ENCODE data around the gene OTUD4.

The OTUD4 gene

DNA sequence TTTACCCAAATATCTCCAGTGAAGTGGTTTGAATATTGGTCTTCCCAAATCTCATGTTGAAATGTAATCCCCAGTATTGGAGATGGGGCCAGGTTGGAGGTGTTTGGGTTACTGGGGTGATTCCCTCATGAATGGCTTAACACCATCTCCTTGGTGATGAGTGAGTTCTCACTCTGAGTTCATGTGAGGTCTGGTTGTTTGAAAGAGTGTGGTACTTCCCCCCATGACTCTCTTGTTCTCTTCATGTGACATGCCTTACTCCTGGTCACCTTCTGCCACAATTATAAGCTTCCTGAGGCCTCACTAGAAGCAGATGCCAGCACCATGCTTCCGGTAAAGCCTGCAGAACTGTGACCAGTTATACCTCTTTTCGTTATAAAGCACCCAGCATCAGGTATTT is 32.9 kb upstream of the OTUD4 start:
- Histone ChIP-seq H3K9me3 (ENCODE audit: low read length) (peaks cover 4% of the 10 kb centered on the region; the same call in 1 of the 2 replicates), H3F3A (ENCODE audit: insufficient read depth, low read length) (no peaks in the 10 kb centered on the region), H3K4me2 (ENCODE audit: low read length) (no peak overlapping the region), H3K4me1 (ENCODE audit: insufficient read depth, low read length, severe bottlenecking) (peaks cover 16% of the 10 kb centered on the region), H4K20me1 (ENCODE audit: insufficient read depth, low read length) (no peaks in the 10 kb centered on the region), H3K36me3 (ENCODE audit: insufficient read depth, low read length) (no peaks in the 10 kb centered on the region), H3K4me3 (ENCODE audit: low read depth, low read length, poor library complexity, severe bottlenecking) (no peak overlapping the region), H3K27me3 (ENCODE audit: insufficient read depth, low read length) (no peaks in the 10 kb centered on the region), H3K27ac (ENCODE audit: low read depth, low read length, poor library complexity, severe bottlenecking) (no peak overlapping the region), H3K9ac (ENCODE audit: low read length) (no peak overlapping the region), H3K79me2 (ENCODE audit: insufficient read depth, low read length) (no peaks in the 10 kb centered on the region), H2AFZ (ENCODE audit: low read length) (no peak overlapping the region), H3K9me2 (ENCODE audit: low read depth, low read length) (no peaks in the 10 kb centered on the region)
- no peak for TF ChIP-seq EZH2 (IDR thresholded peaks at IDR 0.05; ENCODE audit: borderline replicate concordance, low read length)

DNA sequence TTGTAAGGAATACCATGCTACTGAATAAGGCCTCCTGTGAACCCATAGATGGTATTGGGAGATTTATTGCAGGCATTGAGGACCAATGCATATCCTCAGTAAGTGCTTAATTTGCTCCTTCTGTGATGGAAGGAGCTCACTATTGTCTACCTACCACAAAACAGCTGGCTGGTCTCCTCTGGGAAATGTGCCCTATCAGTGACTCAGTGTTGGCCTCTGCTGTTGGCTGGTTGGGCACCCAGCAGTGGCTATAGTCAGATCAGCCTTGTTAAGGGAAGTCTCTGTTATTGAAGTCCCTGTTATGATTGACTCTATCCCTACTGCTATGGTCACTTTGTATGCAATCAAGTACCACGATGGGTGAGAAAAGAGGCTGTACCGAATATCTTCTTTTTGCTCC is 27.5 kb upstream of the OTUD4 start:
- H4K20me1 ChIP-seq (ENCODE audit: insufficient read depth, low read length), result no peaks in the 10 kb centered on the region
- TF ChIP-seq EZH2 (IDR thresholded peaks at IDR 0.05; ENCODE audit: borderline replicate concordance, low read length), result no peak
- TF ChIP-seq, protein P1, sequence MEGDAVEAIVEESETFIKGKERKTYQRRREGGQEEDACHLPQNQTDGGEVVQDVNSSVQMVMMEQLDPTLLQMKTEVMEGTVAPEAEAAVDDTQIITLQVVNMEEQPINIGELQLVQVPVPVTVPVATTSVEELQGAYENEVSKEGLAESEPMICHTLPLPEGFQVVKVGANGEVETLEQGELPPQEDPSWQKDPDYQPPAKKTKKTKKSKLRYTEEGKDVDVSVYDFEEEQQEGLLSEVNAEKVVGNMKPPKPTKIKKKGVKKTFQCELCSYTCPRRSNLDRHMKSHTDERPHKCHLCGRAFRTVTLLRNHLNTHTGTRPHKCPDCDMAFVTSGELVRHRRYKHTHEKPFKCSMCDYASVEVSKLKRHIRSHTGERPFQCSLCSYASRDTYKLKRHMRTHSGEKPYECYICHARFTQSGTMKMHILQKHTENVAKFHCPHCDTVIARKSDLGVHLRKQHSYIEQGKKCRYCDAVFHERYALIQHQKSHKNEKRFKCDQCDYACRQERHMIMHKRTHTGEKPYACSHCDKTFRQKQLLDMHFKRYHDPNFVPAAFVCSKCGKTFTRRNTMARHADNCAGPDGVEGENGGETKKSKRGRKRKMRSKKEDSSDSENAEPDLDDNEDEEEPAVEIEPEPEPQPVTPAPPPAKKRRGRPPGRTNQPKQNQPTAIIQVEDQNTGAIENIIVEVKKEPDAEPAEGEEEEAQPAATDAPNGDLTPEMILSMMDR (IDR thresholded peaks at IDR 0.05; ENCODE audit: low read length), result no peak
- H2AFZ ChIP-seq (ENCODE audit: low read length), result no peak overlapping the region
- H3K27me3 ChIP-seq (ENCODE audit: insufficient read depth, low read length), result no peaks in the 10 kb centered on the region
- H3K79me2 ChIP-seq (ENCODE audit: insufficient read depth, low read length), result no peaks in the 10 kb centered on the region
- H3K4me1 ChIP-seq (ENCODE audit: insufficient read depth, low read length, severe bottlenecking), result no peaks in the 10 kb centered on the region
- no peak overlapping the region for H3K4me2 ChIP-seq (ENCODE audit: low read length)
- H3K9ac ChIP-seq (ENCODE audit: low read length), result no peak overlapping the region
- no peaks in the 10 kb centered on the region for H3K9me2 ChIP-seq (ENCODE audit: low read depth, low read length)
- H3K4me3 ChIP-seq (ENCODE audit: low read depth, low read length, poor library complexity, severe bottlenecking), result no peak overlapping the region
- H3K9me3 ChIP-seq (ENCODE audit: low read length), result peaks cover 4% of the 10 kb centered on the region
- no peak overlapping the region for H3K27ac ChIP-seq (ENCODE audit: low read depth, low read length, poor library complexity, severe bottlenecking)
- no peaks in the 10 kb centered on the region for H3F3A ChIP-seq (ENCODE audit: insufficient read depth, low read length)
- no peaks in the 10 kb centered on the region for H3K36me3 ChIP-seq (ENCODE audit: insufficient read depth, low read length)

DNA sequence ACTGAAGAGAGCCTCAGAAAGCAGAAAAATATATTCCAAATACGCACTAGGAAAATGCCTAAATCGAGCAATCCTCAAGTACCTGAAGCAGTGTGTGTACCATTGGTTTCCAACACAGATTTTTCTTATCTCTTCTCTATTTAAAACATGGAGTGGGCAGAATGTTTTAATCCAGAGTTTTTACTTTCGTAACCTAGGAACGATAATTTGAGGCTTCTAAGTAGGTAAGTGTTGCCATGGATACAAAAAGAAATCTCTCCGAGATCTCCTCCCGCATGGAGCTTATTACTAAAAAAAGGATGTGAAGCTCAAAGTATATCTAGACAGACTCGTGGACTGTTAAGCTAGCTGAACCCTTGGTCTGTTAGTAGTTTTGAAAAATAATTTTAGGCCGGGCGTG is 23.0 kb upstream of the OTUD4 start:
- Histone ChIP-seq H3K4me2 (ENCODE audit: low read length) (no peak overlapping the region), H3K27me3 (ENCODE audit: insufficient read depth, low read length) (no peaks in the 10 kb centered on the region), H3K9me3 (ENCODE audit: low read length) (peaks cover 4% of the 10 kb centered on the region), H3F3A (ENCODE audit: insufficient read depth, low read length) (no peaks in the 10 kb centered on the region), H3K79me2 (ENCODE audit: insufficient read depth, low read length) (no peaks in the 10 kb centered on the region), H3K9me2 (ENCODE audit: low read depth, low read length) (no peaks in the 10 kb centered on the region), H3K9ac (ENCODE audit: low read length) (no peak overlapping the region), H3K4me3 (ENCODE audit: low read depth, low read length, poor library complexity, severe bottlenecking) (no peak overlapping the region), H4K20me1 (ENCODE audit: insufficient read depth, low read length) (no peaks in the 10 kb centered on the region), H2AFZ (ENCODE audit: low read length) (no peak overlapping the region), H3K36me3 (ENCODE audit: insufficient read depth, low read length) (no peaks in the 10 kb centered on the region), H3K4me1 (ENCODE audit: insufficient read depth, low read length, severe bottlenecking) (no peaks in the 10 kb centered on the region), H3K27ac (ENCODE audit: low read depth, low read length, poor library complexity, severe bottlenecking) (no peak overlapping the region)
- TF ChIP-seq EZH2 (IDR thresholded peaks at IDR 0.05; ENCODE audit: borderline replicate concordance, low read length), result no peak
- TF ChIP-seq, protein P1 (IDR thresholded peaks at IDR 0.05; ENCODE audit: low read length), result no peak

DNA sequence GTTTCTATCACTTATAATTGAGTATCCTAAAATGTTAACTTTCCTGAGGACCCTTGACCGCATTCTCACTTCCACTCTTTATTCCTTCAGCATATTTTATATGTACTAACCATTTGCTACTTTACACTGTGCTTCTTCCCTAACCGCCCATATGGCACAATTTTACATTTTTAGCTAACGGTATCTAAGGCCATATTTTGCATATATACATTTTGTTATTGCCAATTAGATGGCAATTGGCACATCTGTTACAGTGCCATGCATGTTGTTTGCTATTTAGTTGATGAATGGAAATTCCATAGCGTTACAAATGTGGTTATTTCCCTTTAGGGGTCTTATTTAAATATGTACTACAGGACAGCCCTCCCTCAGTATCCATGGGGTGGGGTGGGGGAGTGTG is 20.0 kb upstream of the OTUD4 start:
- no peaks in the 10 kb centered on the region for H3K9me2 ChIP-seq (ENCODE audit: low read depth, low read length)
- no peak overlapping the region for H2AFZ ChIP-seq (ENCODE audit: low read length)
- no peaks in the 10 kb centered on the region for H3K36me3 ChIP-seq (ENCODE audit: insufficient read depth, low read length)
- H3K27ac ChIP-seq (ENCODE audit: low read depth, low read length, poor library complexity, severe bottlenecking), result no peak overlapping the region
- H3K4me3 ChIP-seq (ENCODE audit: low read depth, low read length, poor library complexity, severe bottlenecking), result no peak overlapping the region
- H3K9me3 ChIP-seq (ENCODE audit: low read length), result no peaks in the 10 kb centered on the region
- no peaks in the 10 kb centered on the region for H4K20me1 ChIP-seq (ENCODE audit: insufficient read depth, low read length)
- TF ChIP-seq EZH2 (IDR thresholded peaks at IDR 0.05; ENCODE audit: borderline replicate concordance, low read length), result no peak
- TF ChIP-seq, protein P1 (IDR thresholded peaks at IDR 0.05; ENCODE audit: low read length), result no peak
- no peaks in the 10 kb centered on the region for H3K27me3 ChIP-seq (ENCODE audit: insufficient read depth, low read length)
- no peak overlapping the region for H3K9ac ChIP-seq (ENCODE audit: low read length)
- H3K4me2 ChIP-seq (ENCODE audit: low read length), result no peak overlapping the region
- peaks cover 4% of the 10 kb centered on the region for H3K4me1 ChIP-seq (ENCODE audit: insufficient read depth, low read length, severe bottlenecking)
- H3K79me2 ChIP-seq (ENCODE audit: insufficient read depth, low read length), result no peaks in the 10 kb centered on the region
- no peaks in the 10 kb centered on the region for H3F3A ChIP-seq (ENCODE audit: insufficient read depth, low read length)
